Adipose tissue (tissue), 3 donors: ENCODE measurements around the gene BNC2. TPM values are rescaled to one million over a fixed set of nuclear protein-coding genes. Genes with fewer than 3 reads are reported as not detected.
A peak's percentile ranks its signal among the peaks of the same experiment; 100 is the strongest.

Experiments used
- H3K27ac ChIP-seq: one replicate; pipeline ENCODE4 v1.5.1; 2013; ENCODE audit warnings: low read depth, low read length
- WGBS, 3 donors: extraction: QIAGEN DNeasy Blood & Tissue Kit; methylation state at CpG; one replicate each; pipeline ENCODE4 v1.1.7; 2013; 5-methylcytosine and 5-hydroxymethylcytosine counted together
- polyA plus RNA-seq, 3 donors: library from polyadenylated mRNA; stranded (reverse); fragments of 200-250 nt; gene quantifications; one replicate each; pipeline ENCODE4 v1.2.3, GENCODE V29; 2013
- donor health status: healthy with polysubstance abuse.
- donor health status: Bipolar disorder and iron deficiency.
- donor health status: healthy.

BNC2 gene
- polyA plus RNA-seq, 3 donors: 0.28 to 3.9 (median 3.6) TPM

- H3K27ac ChIP-seq: no peak overlapping the region
- WGBS, 3 donors: 49 to 83% (median 79%) methylated on average over 5 of the region's 5 CpGs
Measured at GRCh38 chr9:16730162-16730561, 140.3 kb downstream of the BNC2 start.

- 81 to 89% (median 87%) methylated on average over 4 of the region's 4 CpGs for WGBS, 3 donors
- no peak overlapping the region for H3K27ac ChIP-seq
Measured at GRCh38 chr9:16729651-16730050, 140.8 kb downstream of the BNC2 start.

- 70 to 84% (median 78%) methylated on average over 3 of the region's 3 CpGs for WGBS, 3 donors
- H3K27ac ChIP-seq: no peak overlapping the region
Measured at GRCh38 chr9:16728137-16728508, 142.3 kb downstream of the BNC2 start.

GRCh38 chr9:16727452-16728136, 142.9 kb downstream of the BNC2 start:
- 28 to 37% (median 36%) methylated on average over 7 of the region's 7 CpGs for WGBS, 3 donors
- H3K27ac ChIP-seq: peak overlapping the region; percentile 84

- 1 to 2% (median 1%) methylated on average over 51 to 60 of the region's 60 CpGs for WGBS, 3 donors
- H3K27ac ChIP-seq: peak overlapping the region; percentile 84
Measured at GRCh38 chr9:16726718-16727451, 143.6 kb downstream of the BNC2 start.

GRCh38 chr9:16726029-16726428, 144.4 kb downstream of the BNC2 start:
- WGBS, 3 donors: 50 to 64% (median 56%) methylated on average over 7 of the region's 7 CpGs

GRCh38 chr9:16725066-16725465, 145.4 kb downstream of the BNC2 start:
- 52 to 80% (median 80%) methylated on average over 3 of the region's 3 CpGs for WGBS, 3 donors
- no peak overlapping the region for H3K27ac ChIP-seq

More at GRCh38 chr9:16726029-16726428, 144.4 kb downstream of the BNC2 start:
- no peak overlapping the region for H3K27ac ChIP-seq

- 54 to 66% (median 55%) methylated on average over 6 of the region's 6 CpGs for WGBS, 3 donors
Measured at GRCh38 chr9:16721972-16722371, 148.5 kb downstream of the BNC2 start.

GRCh38 chr9:16720386-16720785, 150.1 kb downstream of the BNC2 start:
- 67 to 78% (median 74%) methylated on average over 3 of the region's 3 CpGs for WGBS, 3 donors
- no peak overlapping the region for H3K27ac ChIP-seq

More at GRCh38 chr9:16721972-16722371, 148.5 kb downstream of the BNC2 start:
- H3K27ac ChIP-seq: no peak overlapping the region

GRCh38 chr9:16719921-16720320, 150.5 kb downstream of the BNC2 start:
- no peak overlapping the region for H3K27ac ChIP-seq
- 52 to 62% (median 62%) methylated on average over 4 of the region's 4 CpGs for WGBS, 3 donors

GRCh38 chr9:16718952-16719351, 151.5 kb downstream of the BNC2 start:
- WGBS, 3 donors: 72 to 75% (median 75%) methylated on average over 3 of the region's 3 CpGs
- no peak overlapping the region for H3K27ac ChIP-seq

GRCh38 chr9:16718296-16718695, 152.2 kb downstream of the BNC2 start:
- no peak overlapping the region for H3K27ac ChIP-seq
- WGBS, 3 donors: 89 to 97% (median 96%) methylated on average over 1 of the region's 1 CpG

- no peak overlapping the region for H3K27ac ChIP-seq
- WGBS, 3 donors: 88 to 96% (median 91%) methylated on average over 5 of the region's 5 CpGs
Measured at GRCh38 chr9:16716601-16717000, 153.9 kb downstream of the BNC2 start.

GRCh38 chr9:16715404-16715803, 155.1 kb downstream of the BNC2 start:
- H3K27ac ChIP-seq: no peak overlapping the region
- 36 to 69% (median 62%) methylated on average over 2 of the region's 2 CpGs for WGBS, 3 donors

GRCh38 chr9:16712787-16713186, 157.7 kb downstream of the BNC2 start:
- H3K27ac ChIP-seq: no peak overlapping the region
- WGBS, 3 donors: 85 to 89% (median 88%) methylated on average over 4 of the region's 4 CpGs

- 68 to 70% (median 68%) methylated on average over 8 of the region's 8 CpGs for WGBS, 3 donors
- no peak overlapping the region for H3K27ac ChIP-seq
Measured at GRCh38 chr9:16710888-16711287, 159.6 kb downstream of the BNC2 start.

- 81 to 84% (median 82%) methylated on average over 2 of the region's 2 CpGs for WGBS, 3 donors
- H3K27ac ChIP-seq: no peak overlapping the region
Measured at GRCh38 chr9:16709924-16710323, 160.5 kb downstream of the BNC2 start.

GRCh38 chr9:16708656-16709435, 161.6 kb downstream of the BNC2 start:
- H3K27ac ChIP-seq: peak overlapping the region; percentile 38
- WGBS, 3 donors: 71 to 78% (median 74%) methylated on average over 13 of the region's 13 CpGs

GRCh38 chr9:16705111-16705604, 165.3 kb downstream of the BNC2 start:
- H3K27ac ChIP-seq: no peak overlapping the region
- 34 to 66% (median 44%) methylated on average over 9 of the region's 9 CpGs for WGBS, 3 donors
